SK-N-MC (cell line): ENCODE data around the gene GJA5.

Experiments
- DNase-seq: peaks from one replicate; pipeline ENCODE4 v3.0.0-alpha.2; 2011; ENCODE audit warnings: low read depth, low spot score
- H3K27ac ChIP-seq: fragments of 200-600 bp; sonication (generic); 2 replicates; pipeline ENCODE4 v1.5.1; 2016; ENCODE audit warnings: mixed run types
- H3K36me3 ChIP-seq: fragments of 200-600 bp; sonication (generic); 2 replicates; pipeline ENCODE4 v1.6.1; 2017; ENCODE audit warnings: antibody characterized with exemption, low read length, mixed read lengths; ENCODE audit not compliant: insufficient read depth
- H3K4me3 ChIP-seq: fragments of 200-600 bp; sonication (generic); 2 replicates; pipeline ENCODE4 v1.5.1; 2016
- H3K9ac ChIP-seq: fragments of 200-600 bp; sonication (generic); 2 replicates; pipeline ENCODE4 v1.8.0; 2017; ENCODE audit warnings: mixed run types, mixed read lengths; ENCODE audit not compliant: insufficient read length
- H3K9me3 ChIP-seq: fragments of 200-600 bp; sonication (generic); 2 replicates; pipeline ENCODE4 v1.6.1; 2017; ENCODE audit warnings: low read depth, mild to moderate bottlenecking, antibody characterized with exemption, low read length, moderate library complexity, mixed read lengths
- EZH2 ChIP-seq: fragments of 200-600 bp; sonication (generic); IDR thresholded peaks from one replicate; pipeline ENCODE4 v1.6.1; 2017; ENCODE audit warnings: antibody characterized with exemption
- FOXP2 ChIP-seq: optimal IDR thresholded peaks from 2 replicates; pipeline ENCODE3; 2011; ENCODE audit warnings: mild to moderate bottlenecking, moderate library complexity; ENCODE audit not compliant: insufficient read depth; ENCODE audit errors: extremely low read length, control extremely low read depth
- POLR2AphosphoS5 ChIP-seq: IDR thresholded peaks from 2 replicates; pipeline ENCODE4 v1.6.1; 2012; ENCODE audit warnings: mild to moderate bottlenecking, low read depth, low read length, borderline replicate concordance

The GJA5 gene

DNA sequence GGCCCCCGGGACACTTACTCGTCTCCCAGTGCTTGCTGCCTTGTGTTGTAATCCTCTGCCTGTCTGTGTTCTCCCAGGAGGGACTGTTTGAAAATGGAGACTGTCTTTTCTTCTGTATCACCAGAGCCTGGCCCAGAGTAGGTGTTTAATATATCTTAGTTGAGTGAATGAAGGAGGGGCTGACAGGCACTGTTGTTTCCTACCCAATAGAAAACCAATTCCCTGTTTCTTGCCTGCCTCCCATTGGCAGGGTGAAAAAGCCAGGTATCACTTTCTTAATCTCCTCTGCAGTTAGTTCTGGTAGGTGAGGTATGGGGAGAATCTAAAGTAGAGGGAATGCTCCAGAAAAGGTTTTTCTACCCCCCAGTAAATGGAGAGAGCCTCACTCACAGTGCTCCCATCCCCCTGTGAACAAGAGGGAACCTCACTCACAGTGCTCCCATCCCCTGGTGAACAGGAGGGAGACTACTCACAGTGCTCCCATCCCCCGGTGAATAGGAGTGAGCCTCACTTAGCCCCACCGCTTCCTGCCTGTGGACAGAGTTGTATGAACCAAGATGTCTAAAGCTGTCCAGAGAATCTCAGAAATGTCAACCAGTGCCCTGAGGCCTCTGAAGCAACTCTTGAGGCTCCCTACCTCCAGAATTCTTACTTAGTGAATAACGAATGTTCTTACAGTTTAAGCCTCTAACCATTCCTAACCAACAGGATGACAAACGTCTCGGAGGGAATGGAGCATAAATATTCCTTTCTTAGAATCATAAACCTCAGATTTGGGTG lies at the start of gene GJA5:
Gene GJA5 (minus strand): TSS at position 122 of the 780 bp plus-strand sequence. CDS start 1,364 bp downstream, outside the sequence.
- H3K36me3 ChIP-seq = no peaks in the 10 kb centered on the region
- TF ChIP-seq FOXP2 (no peak), POLR2AphosphoS5 (no peak), EZH2 (no peak)
- no peak for DNase-seq
- H3K27ac ChIP-seq = no peak within 1 kb of the TSS
- H3K4me3 ChIP-seq = no peak within 1 kb of the TSS
- H3K9me3 ChIP-seq = no peaks in the 10 kb centered on the region
- no peak within 1 kb of the TSS for H3K9ac ChIP-seq

DNA sequence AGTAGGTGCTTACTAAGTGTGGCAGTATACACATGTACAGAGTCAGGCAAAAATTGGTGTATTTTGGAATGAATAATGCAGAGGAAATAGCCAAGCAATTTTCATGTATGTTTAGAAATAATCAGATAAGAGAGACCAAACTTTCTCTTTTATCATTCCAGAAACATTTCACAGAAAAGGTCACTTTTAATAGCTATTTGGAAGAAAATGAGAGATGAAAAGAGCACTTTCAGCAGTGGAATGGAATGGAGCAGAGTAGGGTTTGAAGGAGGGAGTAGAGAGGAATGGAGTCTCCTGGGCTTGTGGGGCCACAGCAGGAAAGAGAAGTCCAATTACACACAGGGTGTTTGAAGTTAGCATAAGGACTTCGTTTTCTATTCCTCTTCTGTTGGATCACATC lies 48.8 kb upstream of the GJA5 start:
- H3K36me3 ChIP-seq = no peaks in the 10 kb centered on the region
- no peak for DNase-seq
- TF ChIP-seq EZH2 (no peak), FOXP2 (no peak), POLR2AphosphoS5 (no peak)
- no peak overlapping the region for H3K27ac ChIP-seq
- H3K4me3 ChIP-seq = no peak overlapping the region
- H3K9me3 ChIP-seq = no peaks in the 10 kb centered on the region
- no peak overlapping the region for H3K9ac ChIP-seq

- Histone ChIP-seq H3K9me3 (no peaks in the 10 kb centered on the region), H3K27ac (no peak overlapping the region), H3K4me3 (no peak overlapping the region), H3K9ac (no peak overlapping the region), H3K36me3 (no peaks in the 10 kb centered on the region)
- TF ChIP-seq POLR2AphosphoS5 (no peak), EZH2 (no peak), FOXP2 (no peak)
- DNase-seq = no peak
Measured at GRCh38 chr1:147808025-147808424, 47.6 kb upstream of the GJA5 start.

- no peak for DNase-seq
- Histone ChIP-seq H3K36me3 (no peaks in the 10 kb centered on the region), H3K9me3 (no peaks in the 10 kb centered on the region), H3K27ac (no peak overlapping the region), H3K4me3 (no peak overlapping the region), H3K9ac (no peak overlapping the region)
- TF ChIP-seq POLR2AphosphoS5 (no peak), EZH2 (no peak), FOXP2 (no peak)
Measured at GRCh38 chr1:147807405-147807804, 47.0 kb upstream of the GJA5 start.

- Histone ChIP-seq H3K36me3 (no peaks in the 10 kb centered on the region), H3K9ac (no peak overlapping the region), H3K4me3 (no peak overlapping the region), H3K27ac (no peak overlapping the region), H3K9me3 (no peaks in the 10 kb centered on the region)
- no peak for DNase-seq
- TF ChIP-seq POLR2AphosphoS5 = no peak
- TF ChIP-seq EZH2 = no peak
- TF ChIP-seq FOXP2 = no peak
Measured at GRCh38 chr1:147804942-147805723, 44.7 kb upstream of the GJA5 start.

GRCh38 chr1:147800804-147801203 lies 40.4 kb upstream of the GJA5 start:
- TF ChIP-seq FOXP2 (no peak), EZH2 (no peak), POLR2AphosphoS5 (no peak)
- H3K4me3 ChIP-seq = no peak overlapping the region
- no peaks in the 10 kb centered on the region for H3K9me3 ChIP-seq
- no peak for DNase-seq
- H3K27ac ChIP-seq = no peak overlapping the region
- no peak overlapping the region for H3K9ac ChIP-seq
- no peaks in the 10 kb centered on the region for H3K36me3 ChIP-seq

DNA sequence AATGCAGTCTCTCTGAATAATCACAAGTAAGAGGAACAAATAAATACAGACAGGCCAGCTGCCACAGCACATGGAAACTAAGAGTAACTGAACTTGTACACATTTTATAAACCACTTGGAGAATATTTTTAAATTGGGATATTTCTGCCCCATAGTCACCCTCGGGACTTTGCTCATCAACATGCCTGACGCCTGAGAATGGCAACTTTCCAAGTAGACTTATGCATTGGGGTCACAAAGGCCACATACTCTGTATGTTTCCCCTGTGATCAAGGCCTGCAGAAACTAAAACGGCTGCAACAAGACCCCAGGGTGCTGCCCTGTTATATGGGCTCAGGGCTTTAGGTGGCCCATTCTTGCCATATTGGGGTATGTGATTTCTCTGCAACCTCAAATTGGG lies 38.3 kb upstream of the GJA5 start:
- H3K4me3 ChIP-seq = no peak overlapping the region
- no peaks in the 10 kb centered on the region for H3K9me3 ChIP-seq
- no peak for TF ChIP-seq EZH2
- no peak for TF ChIP-seq FOXP2
- no peak for TF ChIP-seq POLR2AphosphoS5
- DNase-seq = no peak
- H3K9ac ChIP-seq = no peak overlapping the region
- no peaks in the 10 kb centered on the region for H3K36me3 ChIP-seq
- no peak overlapping the region for H3K27ac ChIP-seq

DNA sequence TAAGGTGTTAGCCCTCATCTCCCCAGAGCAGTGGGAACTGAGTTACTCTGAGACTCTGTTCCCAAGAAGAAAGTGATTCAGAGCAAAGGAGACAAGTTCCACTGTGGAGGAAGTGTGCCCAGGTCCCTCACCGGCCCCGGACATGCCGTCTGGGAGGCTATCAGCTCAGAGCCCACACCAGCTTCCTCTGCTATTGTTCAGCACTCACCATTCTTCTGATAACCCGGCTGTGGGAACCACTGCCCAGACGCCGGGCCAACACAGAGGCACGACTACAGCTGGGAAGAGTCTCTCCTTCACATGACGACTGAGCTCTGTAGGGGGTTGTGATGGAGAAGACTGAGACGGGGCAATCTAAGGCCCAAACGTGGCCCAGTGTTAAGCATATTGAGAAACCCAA lies 34.2 kb upstream of the GJA5 start:
- Histone ChIP-seq H3K4me3 (no peak overlapping the region), H3K27ac (no peak overlapping the region), H3K36me3 (no peaks in the 10 kb centered on the region), H3K9ac (no peak overlapping the region), H3K9me3 (no peaks in the 10 kb centered on the region)
- DNase-seq = no peak
- no peak for TF ChIP-seq FOXP2
- TF ChIP-seq EZH2 = no peak
- TF ChIP-seq POLR2AphosphoS5 = no peak

DNA sequence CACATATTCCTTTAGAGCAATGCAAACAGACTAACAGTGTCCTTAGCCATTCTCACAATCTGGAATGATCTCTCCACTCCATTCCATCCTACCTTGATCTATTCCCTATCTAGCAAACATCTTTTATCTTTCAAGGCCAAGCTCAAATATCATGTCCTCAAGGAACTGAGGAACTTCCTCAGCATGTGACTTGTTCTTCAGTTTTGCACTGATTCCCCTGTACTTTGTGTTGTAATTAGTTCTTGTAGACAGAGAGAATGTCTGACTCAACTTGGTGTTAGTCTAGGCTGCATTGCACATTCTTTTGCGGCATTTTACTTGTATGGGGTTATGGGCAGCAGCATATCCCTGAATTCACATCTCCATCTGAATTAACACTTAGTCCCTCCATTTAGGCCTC lies 31.5 kb upstream of the GJA5 start:
- DNase-seq = no peak
- H3K9ac ChIP-seq = no peak overlapping the region
- H3K9me3 ChIP-seq = no peaks in the 10 kb centered on the region
- H3K36me3 ChIP-seq = no peaks in the 10 kb centered on the region
- H3K4me3 ChIP-seq = no peak overlapping the region
- H3K27ac ChIP-seq = no peak overlapping the region
- TF ChIP-seq EZH2 = no peak
- TF ChIP-seq POLR2AphosphoS5 = no peak
- TF ChIP-seq FOXP2 = no peak
